NB4 (cell line): ENCODE measurements around the gene STARD13.
A peak's percentile ranks its signal among the peaks of the same experiment; 100 is the strongest.

Source experiments
- POLR2A ChIP-seq: IDR thresholded peaks from 2 replicates; pipeline ENCODE4 v1.6.1; 2011; ENCODE audit warnings: mild to moderate bottlenecking; ENCODE audit not compliant: insufficient read length; ENCODE audit errors: extremely low read depth
- TF ChIP-seq, protein P1 (sequence below): IDR thresholded peaks from one replicate; pipeline ENCODE4 v1.5.1; 2012; ENCODE audit warnings: low read depth, low read length

DNA sequence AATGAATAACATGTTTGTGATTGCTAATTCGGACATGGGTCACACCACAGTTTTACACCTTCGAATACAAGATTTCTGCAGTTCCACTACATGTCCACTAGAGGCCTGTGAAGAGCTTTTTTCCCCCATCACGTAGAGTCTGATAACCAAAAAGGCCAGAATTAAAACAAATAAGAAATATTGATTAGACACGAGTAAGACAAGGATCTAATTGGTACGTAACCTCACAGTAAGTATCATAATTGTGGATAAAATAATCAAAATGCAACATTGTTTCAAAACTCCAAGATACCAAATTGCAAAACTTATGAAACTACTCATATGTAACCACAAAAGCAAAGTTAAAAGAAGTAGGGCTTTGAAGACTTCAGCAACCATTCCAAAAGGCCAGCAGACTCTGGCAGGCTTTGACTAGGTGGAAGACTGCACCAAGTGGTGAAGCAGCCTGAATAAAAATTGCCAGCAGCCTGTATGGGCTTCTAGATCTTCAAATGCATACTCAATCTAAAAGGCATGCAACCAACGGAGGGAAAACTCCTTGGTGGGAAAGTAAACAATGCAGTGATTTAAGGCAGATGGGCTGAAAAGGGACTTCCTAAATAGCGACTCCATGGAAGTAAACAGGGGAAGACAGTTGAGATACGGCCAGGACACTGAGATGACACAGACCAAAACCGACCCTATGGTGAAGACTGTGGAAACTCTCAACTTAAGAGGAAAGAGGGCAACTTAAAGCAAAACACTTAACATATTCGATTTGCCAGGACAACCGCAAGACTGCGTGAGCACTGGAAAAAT is 56.7 kb downstream of the STARD13 start:
- TF ChIP-seq, protein P1, sequence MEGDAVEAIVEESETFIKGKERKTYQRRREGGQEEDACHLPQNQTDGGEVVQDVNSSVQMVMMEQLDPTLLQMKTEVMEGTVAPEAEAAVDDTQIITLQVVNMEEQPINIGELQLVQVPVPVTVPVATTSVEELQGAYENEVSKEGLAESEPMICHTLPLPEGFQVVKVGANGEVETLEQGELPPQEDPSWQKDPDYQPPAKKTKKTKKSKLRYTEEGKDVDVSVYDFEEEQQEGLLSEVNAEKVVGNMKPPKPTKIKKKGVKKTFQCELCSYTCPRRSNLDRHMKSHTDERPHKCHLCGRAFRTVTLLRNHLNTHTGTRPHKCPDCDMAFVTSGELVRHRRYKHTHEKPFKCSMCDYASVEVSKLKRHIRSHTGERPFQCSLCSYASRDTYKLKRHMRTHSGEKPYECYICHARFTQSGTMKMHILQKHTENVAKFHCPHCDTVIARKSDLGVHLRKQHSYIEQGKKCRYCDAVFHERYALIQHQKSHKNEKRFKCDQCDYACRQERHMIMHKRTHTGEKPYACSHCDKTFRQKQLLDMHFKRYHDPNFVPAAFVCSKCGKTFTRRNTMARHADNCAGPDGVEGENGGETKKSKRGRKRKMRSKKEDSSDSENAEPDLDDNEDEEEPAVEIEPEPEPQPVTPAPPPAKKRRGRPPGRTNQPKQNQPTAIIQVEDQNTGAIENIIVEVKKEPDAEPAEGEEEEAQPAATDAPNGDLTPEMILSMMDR = peak; percentile 98
- TF ChIP-seq POLR2A = no peak
